Progenitor cell of endocrine pancreas (in vitro differentiated cells): ENCODE data around the gene USP31. TPM values are rescaled to one million over a fixed set of nuclear protein-coding genes. Genes with fewer than 3 reads are reported as not detected.

Experiments used
- DNase-seq: peaks from one replicate; pipeline ENCODE4 v3.0.0; 2021; ENCODE audit warnings: low spot score; ENCODE audit not compliant: unreplicated experiment
- H3K27ac Mint-ChIP-seq: 2 replicates; pipeline ENCODE4 v1.8.0; 2021; ENCODE audit warnings: mild to moderate bottlenecking, moderate library complexity, mixed read lengths
- H3K27me3 Mint-ChIP-seq: 2 replicates; pipeline ENCODE4 v1.8.0; 2021; ENCODE audit warnings: mixed read lengths
- H3K36me3 Mint-ChIP-seq: 2 replicates; pipeline ENCODE4 v1.8.0; 2022; ENCODE audit warnings: mixed read lengths; ENCODE audit not compliant: insufficient read depth
- H3K4me1 Mint-ChIP-seq: 2 replicates; pipeline ENCODE4 v1.8.0; 2021; ENCODE audit warnings: low read depth, mixed read lengths
- H3K4me3 Mint-ChIP-seq: 2 replicates; pipeline ENCODE4 v1.8.0; 2021; ENCODE audit warnings: low read depth, mild to moderate bottlenecking, moderate library complexity, mixed read lengths
- H3K9me3 Mint-ChIP-seq: 2 replicates; pipeline ENCODE4 v1.8.0; 2021; ENCODE audit warnings: low read depth, mixed read lengths
- long read RNA-seq: library from polyadenylated mRNA; unstranded; transcript quantifications from one replicate; pipeline ENCODE4 v2.0.0, GENCODE V29; 2020
- total RNA-seq: library from RNA; stranded (reverse); gene quantifications from 2 replicates; pipeline ENCODE4 v1.2.1, GENCODE V29; 2021
- TF ChIP-seq, protein P1 (sequence below): fragments of 200-600 bp; sonication (generic); IDR thresholded peaks from one replicate; pipeline ENCODE4 v1.5.0; 2021; ENCODE audit warnings: antibody characterized with exemption, mild to moderate bottlenecking; ENCODE audit not compliant: unreplicated experiment

Gene USP31, protein sequence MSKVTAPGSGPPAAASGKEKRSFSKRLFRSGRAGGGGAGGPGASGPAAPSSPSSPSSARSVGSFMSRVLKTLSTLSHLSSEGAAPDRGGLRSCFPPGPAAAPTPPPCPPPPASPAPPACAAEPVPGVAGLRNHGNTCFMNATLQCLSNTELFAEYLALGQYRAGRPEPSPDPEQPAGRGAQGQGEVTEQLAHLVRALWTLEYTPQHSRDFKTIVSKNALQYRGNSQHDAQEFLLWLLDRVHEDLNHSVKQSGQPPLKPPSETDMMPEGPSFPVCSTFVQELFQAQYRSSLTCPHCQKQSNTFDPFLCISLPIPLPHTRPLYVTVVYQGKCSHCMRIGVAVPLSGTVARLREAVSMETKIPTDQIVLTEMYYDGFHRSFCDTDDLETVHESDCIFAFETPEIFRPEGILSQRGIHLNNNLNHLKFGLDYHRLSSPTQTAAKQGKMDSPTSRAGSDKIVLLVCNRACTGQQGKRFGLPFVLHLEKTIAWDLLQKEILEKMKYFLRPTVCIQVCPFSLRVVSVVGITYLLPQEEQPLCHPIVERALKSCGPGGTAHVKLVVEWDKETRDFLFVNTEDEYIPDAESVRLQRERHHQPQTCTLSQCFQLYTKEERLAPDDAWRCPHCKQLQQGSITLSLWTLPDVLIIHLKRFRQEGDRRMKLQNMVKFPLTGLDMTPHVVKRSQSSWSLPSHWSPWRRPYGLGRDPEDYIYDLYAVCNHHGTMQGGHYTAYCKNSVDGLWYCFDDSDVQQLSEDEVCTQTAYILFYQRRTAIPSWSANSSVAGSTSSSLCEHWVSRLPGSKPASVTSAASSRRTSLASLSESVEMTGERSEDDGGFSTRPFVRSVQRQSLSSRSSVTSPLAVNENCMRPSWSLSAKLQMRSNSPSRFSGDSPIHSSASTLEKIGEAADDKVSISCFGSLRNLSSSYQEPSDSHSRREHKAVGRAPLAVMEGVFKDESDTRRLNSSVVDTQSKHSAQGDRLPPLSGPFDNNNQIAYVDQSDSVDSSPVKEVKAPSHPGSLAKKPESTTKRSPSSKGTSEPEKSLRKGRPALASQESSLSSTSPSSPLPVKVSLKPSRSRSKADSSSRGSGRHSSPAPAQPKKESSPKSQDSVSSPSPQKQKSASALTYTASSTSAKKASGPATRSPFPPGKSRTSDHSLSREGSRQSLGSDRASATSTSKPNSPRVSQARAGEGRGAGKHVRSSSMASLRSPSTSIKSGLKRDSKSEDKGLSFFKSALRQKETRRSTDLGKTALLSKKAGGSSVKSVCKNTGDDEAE (N-terminal part only)
- total RNA-seq, result 10.5 and 11.7 TPM in 2 replicates
- long read RNA-seq, partial matches to known transcripts, result 0 of 1 reads
- long read RNA-seq, other reads (novel, unspliced or antisense), result 1 of 1 reads

DNA sequence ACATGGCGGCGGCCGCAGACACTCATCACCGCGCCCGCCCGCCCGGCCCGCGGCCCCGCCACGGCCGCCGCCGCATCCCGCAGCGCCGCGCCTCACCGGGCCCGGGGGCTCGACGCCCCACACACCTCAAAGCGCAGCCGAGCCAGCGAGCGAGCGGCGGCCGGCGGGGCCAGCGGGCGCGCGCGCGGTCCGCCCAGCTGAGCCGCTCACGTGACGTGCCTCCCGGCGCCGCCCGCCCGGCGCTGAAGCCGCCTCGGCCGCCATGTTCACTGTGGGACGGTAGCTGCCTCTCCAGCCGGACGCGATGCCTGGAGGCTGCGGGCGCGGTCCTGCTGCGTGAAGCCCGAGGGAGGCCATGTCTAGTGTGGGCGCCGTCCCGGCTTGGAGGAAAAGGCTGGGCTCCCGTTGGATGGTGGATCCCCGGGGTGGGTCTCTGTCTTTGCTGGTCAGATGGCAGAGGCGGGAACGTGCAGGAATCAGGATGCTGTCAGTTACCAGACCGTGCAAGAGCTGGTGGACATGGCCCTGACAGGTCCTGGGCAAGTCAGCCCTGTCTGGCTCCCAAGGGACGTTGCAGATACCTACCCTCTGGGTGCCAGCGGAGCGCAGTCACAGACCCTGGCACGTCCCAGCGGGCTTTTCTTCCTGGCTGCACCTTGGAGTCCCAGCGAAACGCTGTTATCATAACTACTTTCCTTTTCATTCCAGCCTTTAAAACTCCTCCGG is at the start of gene USP31:
TSS of gene USP31 (minus strand) at position 186 of the 726 bp plus-strand sequence. CDS start at position 4, 182 bp downstream.
- H3K4me3 Mint-ChIP-seq, result peak within 1 kb of the TSS; percentile 87
- TF ChIP-seq, protein P1, sequence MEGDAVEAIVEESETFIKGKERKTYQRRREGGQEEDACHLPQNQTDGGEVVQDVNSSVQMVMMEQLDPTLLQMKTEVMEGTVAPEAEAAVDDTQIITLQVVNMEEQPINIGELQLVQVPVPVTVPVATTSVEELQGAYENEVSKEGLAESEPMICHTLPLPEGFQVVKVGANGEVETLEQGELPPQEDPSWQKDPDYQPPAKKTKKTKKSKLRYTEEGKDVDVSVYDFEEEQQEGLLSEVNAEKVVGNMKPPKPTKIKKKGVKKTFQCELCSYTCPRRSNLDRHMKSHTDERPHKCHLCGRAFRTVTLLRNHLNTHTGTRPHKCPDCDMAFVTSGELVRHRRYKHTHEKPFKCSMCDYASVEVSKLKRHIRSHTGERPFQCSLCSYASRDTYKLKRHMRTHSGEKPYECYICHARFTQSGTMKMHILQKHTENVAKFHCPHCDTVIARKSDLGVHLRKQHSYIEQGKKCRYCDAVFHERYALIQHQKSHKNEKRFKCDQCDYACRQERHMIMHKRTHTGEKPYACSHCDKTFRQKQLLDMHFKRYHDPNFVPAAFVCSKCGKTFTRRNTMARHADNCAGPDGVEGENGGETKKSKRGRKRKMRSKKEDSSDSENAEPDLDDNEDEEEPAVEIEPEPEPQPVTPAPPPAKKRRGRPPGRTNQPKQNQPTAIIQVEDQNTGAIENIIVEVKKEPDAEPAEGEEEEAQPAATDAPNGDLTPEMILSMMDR, result no peak
- DNase-seq, result peak; percentile 88
- peaks cover 26% of the 10 kb centered on the region for H3K27me3 Mint-ChIP-seq
- H3K9me3 Mint-ChIP-seq, result no peaks in the 10 kb centered on the region
- peak within 1 kb of the TSS; percentile 85 for H3K27ac Mint-ChIP-seq
- H3K36me3 Mint-ChIP-seq, result no peaks in the 10 kb centered on the region
- peaks cover 8% of the 10 kb centered on the region for H3K4me1 Mint-ChIP-seq

DNA sequence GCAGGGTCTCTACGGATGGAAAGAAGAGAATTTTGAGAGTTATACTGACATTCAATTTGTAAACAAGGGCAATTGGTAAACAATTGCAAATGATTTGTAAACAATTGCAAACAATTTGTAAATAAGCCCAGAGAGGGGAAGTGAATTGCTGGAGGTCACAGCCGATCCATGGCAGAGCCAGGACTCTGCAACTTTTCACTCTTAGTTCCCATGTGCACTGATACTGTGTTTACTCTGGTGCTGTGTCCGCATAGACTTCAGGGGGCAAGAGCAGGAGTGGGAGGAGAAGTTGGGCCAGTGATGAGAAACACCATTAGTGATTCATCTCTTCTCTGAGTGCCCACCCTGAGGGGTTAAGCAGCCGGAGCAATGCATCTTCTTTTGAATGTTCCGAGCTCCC is 47.3 kb upstream of the USP31 start:
- Mint-ChIP-seq H3K4me1 (peaks cover 8% of the 10 kb centered on the region), H3K36me3 (no peaks in the 10 kb centered on the region), H3K27ac (no peak overlapping the region), H3K4me3 (no peak overlapping the region), H3K27me3 (peaks cover 47% of the 10 kb centered on the region), H3K9me3 (no peaks in the 10 kb centered on the region)
- TF ChIP-seq, protein P1, result no peak
- DNase-seq, result no peak

DNA sequence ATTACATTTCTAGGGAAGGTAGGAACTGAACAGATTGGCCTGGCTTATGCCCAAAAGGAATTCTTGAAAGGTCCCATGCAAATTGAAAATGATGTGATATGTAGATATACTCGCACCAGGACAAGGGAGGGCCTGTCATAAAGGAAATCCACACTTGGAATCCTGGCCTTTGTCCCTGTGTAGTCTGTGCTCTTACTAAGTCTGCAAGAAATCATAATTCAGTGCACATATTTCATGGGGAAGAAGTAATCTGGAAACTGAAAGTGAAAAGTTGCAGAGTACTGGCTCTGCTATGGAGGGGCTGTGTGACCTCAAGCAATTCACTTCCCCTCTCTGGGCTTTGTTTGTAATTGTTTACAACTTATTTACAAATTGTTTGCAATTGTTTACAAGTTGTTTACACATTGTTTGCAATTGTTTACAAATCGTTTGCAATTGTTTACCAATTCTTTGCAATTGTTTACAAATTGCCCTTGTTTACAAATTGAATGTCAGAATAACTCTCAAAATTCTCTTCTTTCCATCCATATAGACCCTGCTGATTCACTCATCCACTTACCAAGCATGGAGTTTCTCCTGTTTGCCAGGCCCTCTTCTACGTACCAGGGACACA is 46.2 kb upstream of the USP31 start:
- no peak for DNase-seq
- no peak overlapping the region for H3K27ac Mint-ChIP-seq
- H3K36me3 Mint-ChIP-seq, result no peaks in the 10 kb centered on the region
- H3K4me1 Mint-ChIP-seq, result no peaks in the 10 kb centered on the region
- no peaks in the 10 kb centered on the region for H3K9me3 Mint-ChIP-seq
- H3K27me3 Mint-ChIP-seq, result peaks cover 45% of the 10 kb centered on the region
- TF ChIP-seq, protein P1, result no peak
- no peak overlapping the region for H3K4me3 Mint-ChIP-seq

DNA sequence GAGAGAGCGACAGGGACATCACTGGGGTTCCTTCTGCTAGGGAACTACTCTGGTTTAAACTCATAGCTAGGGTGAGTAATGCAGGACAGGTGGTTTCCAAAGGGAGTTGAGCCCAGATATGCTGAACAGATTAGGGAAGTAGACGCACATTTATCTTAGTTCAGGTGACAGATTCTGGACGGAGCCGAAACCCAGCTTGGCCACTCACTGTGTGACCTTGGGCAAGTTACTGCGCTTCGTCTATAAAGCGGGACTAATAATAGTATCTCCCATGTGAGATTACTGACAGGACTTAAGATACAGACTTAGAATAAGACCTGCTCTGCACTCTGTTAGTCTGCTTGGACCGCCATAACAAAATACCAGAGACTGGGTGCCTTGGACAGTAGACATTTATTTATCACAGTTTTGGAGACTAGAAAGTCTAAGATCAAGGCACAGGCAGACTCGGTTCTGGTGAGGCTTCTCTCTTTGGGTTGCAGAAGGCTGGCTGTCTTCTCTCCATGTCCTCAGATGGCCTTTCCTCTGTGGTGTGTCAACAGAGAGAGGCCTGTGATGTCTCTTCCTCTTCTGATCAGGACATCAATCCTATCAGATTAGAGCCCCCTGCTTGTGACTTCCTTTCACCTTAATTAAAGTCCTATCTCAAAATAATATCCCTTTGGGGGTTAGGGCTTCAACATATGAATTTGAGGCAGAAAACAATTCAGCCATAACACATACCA is 45.4 kb upstream of the USP31 start:
- H3K4me1 Mint-ChIP-seq, result no peaks in the 10 kb centered on the region
- no peak overlapping the region for H3K4me3 Mint-ChIP-seq
- TF ChIP-seq, protein P1, result no peak
- no peaks in the 10 kb centered on the region for H3K9me3 Mint-ChIP-seq
- no peaks in the 10 kb centered on the region for H3K36me3 Mint-ChIP-seq
- no peak overlapping the region for H3K27ac Mint-ChIP-seq
- DNase-seq, result no peak
- H3K27me3 Mint-ChIP-seq, result peaks cover 45% of the 10 kb centered on the region
